Measurements from ENCODE around the gene ZNF536. TPM values are rescaled to one million over a fixed set of nuclear protein-coding genes. Genes with fewer than 3 reads are reported as not detected.

Gene ZNF536
- polyA plus RNA-seq, 1 of the 3 experiments (the other 2 are of a cell fraction), result 0.41 TPM

DNA sequence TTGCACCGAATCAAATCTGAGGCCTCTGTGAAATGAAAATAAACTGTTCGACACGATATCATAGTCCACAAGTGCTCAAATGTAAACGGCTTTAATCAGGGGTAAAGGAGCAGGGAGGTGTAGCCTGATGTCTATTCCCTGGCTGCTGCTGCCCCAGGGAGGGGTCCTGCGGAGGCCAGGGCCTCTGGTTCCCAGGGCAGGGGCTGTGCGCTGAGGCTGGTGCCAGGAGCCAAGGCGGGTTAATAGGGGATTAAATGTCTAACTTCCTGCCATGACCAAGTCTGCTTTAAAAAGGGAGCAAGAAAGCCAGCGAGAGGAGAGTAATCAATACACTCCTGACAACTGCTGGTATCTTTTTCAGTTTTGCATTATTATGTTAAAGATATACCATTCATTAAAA is 59.4 kb downstream of the ZNF536 start:
- Histone ChIP-seq H3K27ac (ENCODE audit: low read depth in 2 of 2, low read length in 1 of 2) (no peak overlapping the region), H2AFZ (ENCODE audit: low read depth) (no peak overlapping the region), H4K20me1 (ENCODE audit: insufficient read depth) (no peaks in the 10 kb centered on the region), H3K4me1 (ENCODE audit: control insufficient read depth in 1 of 2, insufficient read depth in 2 of 2, low read depth in 1 of 2, low read length in 1 of 2) (peaks cover 0 to 5% of the 10 kb centered on the region in 2 experiments; a peak in 1 of 4 replicates), H3K9ac (no peak overlapping the region), H3K4me2 (no peak overlapping the region), H3K4me3 (ENCODE audit: low read depth in 2 of 2, low read length in 1 of 2) (no peak overlapping the region), H3K36me3 (replicated peaks in 1 of 2; ENCODE audit: control insufficient read depth in 1 of 2, insufficient read depth in 2 of 2, low read length in 1 of 2) (no peaks in the 10 kb centered on the region), H3K9me3 (no peaks in the 10 kb centered on the region), H3F3A (replicated peaks; ENCODE audit: insufficient read depth) (no peaks in the 10 kb centered on the region), H3K79me2 (ENCODE audit: insufficient read depth) (no peaks in the 10 kb centered on the region), H3K27me3 (ENCODE audit: insufficient read depth) (no peaks in the 10 kb centered on the region), H3K9me2 (no peaks in the 10 kb centered on the region)
- 39% methylated on average over 8 of the region's 8 CpGs for WGBS (ENCODE audit: low lambda C conversion rate)
- POLR2A ChIA-PET, result no interaction called here
- TF ChIP-seq RFX5 (IDR thresholded peaks at IDR 0.05; ENCODE audit: low read length) (no peak), NFIC (IDR thresholded peaks at IDR 0.05; ENCODE audit: borderline replicate concordance) (no peak), RCOR1 (IDR thresholded peaks at IDR 0.05; ENCODE audit: low read length) (no peak), GATA2 (CRISPR knock-in tag; IDR thresholded peaks at IDR 0.05) (no peak), TAF1 (IDR thresholded peaks at IDR 0.05; ENCODE audit: borderline replicate concordance, low read depth, low read length) (no peak), EP300 (IDR thresholded peaks at IDR 0.05; ENCODE audit: borderline replicate concordance in 1 of 2, low read depth in 1 of 2, low read length in 1 of 2) (no peak)
- TF ChIP-seq, protein P1, sequence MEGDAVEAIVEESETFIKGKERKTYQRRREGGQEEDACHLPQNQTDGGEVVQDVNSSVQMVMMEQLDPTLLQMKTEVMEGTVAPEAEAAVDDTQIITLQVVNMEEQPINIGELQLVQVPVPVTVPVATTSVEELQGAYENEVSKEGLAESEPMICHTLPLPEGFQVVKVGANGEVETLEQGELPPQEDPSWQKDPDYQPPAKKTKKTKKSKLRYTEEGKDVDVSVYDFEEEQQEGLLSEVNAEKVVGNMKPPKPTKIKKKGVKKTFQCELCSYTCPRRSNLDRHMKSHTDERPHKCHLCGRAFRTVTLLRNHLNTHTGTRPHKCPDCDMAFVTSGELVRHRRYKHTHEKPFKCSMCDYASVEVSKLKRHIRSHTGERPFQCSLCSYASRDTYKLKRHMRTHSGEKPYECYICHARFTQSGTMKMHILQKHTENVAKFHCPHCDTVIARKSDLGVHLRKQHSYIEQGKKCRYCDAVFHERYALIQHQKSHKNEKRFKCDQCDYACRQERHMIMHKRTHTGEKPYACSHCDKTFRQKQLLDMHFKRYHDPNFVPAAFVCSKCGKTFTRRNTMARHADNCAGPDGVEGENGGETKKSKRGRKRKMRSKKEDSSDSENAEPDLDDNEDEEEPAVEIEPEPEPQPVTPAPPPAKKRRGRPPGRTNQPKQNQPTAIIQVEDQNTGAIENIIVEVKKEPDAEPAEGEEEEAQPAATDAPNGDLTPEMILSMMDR (IDR thresholded peaks at IDR 0.05), result no peak
- no peak for DNase-seq
- CTCF ChIA-PET, result interaction anchor here (1.3 kb wide), 1 partner anchor 22 kb away, joined by 3 read pairs; no protein-coding TSS in a partner anchor

DNA sequence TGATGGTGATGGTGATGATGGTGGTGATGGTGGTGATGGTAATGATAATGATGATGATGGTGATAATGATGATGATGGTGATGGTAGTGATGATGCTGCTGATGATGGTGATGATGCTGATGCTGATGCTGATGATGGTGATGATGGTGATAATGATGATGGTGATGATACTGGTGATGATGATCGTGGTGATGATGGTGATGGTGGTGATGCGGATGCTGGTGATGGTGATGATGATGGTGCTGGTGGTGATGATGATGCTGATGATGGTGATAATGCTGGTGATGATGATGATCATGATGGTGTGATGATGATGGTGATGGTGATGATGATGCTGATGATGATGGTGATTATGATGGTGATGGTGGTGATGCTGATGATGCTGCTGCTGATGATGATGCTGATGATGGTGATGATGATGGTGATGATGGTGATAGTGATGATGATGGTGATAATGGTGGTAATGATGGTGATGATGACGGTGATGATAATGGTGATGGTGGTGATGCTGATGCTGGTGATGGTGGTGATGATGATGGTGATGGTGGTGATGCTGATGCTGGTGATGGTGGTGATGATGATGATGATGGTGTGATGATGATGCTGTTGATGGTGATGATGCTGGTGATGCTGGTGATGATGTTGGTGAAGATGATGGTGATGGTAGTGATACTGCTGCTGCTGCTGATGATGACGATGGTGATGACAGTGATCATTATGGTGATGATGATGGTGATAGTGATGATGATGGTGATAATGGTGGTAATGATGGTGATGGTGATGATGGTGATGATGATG is 62.8 kb downstream of the ZNF536 start:
- 51% methylated on average over 4 of the region's 4 CpGs for WGBS (ENCODE audit: low lambda C conversion rate)
- Histone ChIP-seq H3K36me3 (replicated peaks in 1 of 2; ENCODE audit: control insufficient read depth in 1 of 2, insufficient read depth in 2 of 2, low read length in 1 of 2) (no peaks in the 10 kb centered on the region), H3K9ac (no peak overlapping the region), H3F3A (replicated peaks; ENCODE audit: insufficient read depth) (no peaks in the 10 kb centered on the region), H3K4me3 (ENCODE audit: low read depth in 2 of 2, low read length in 1 of 2) (no peak overlapping the region), H3K9me3 (no peaks in the 10 kb centered on the region), H3K4me1 (ENCODE audit: control insufficient read depth in 1 of 2, insufficient read depth in 2 of 2, low read depth in 1 of 2, low read length in 1 of 2) (no peaks in the 10 kb centered on the region; a peak in 1 of 4 replicates), H4K20me1 (ENCODE audit: insufficient read depth) (no peaks in the 10 kb centered on the region), H3K4me2 (no peak overlapping the region), H2AFZ (ENCODE audit: low read depth) (no peak overlapping the region), H3K27me3 (ENCODE audit: insufficient read depth) (no peaks in the 10 kb centered on the region), H3K9me2 (no peaks in the 10 kb centered on the region), H3K79me2 (ENCODE audit: insufficient read depth) (no peaks in the 10 kb centered on the region), H3K27ac (ENCODE audit: low read depth in 2 of 2, low read length in 1 of 2) (no peak overlapping the region)
- no peak for DNase-seq
- POLR2A ChIA-PET, result no interaction called here
- TF ChIP-seq SMC3 (IDR thresholded peaks at IDR 0.05; ENCODE audit: low read depth, low read length), result no peak
- TF ChIP-seq ELF1 (IDR thresholded peaks at IDR 0.05), result no peak
- TF ChIP-seq, protein P2, sequence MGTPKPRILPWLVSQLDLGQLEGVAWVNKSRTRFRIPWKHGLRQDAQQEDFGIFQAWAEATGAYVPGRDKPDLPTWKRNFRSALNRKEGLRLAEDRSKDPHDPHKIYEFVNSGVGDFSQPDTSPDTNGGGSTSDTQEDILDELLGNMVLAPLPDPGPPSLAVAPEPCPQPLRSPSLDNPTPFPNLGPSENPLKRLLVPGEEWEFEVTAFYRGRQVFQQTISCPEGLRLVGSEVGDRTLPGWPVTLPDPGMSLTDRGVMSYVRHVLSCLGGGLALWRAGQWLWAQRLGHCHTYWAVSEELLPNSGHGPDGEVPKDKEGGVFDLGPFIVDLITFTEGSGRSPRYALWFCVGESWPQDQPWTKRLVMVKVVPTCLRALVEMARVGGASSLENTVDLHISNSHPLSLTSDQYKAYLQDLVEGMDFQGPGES (IDR thresholded peaks at IDR 0.05; ENCODE audit: low read depth, low read length), result no peak
- no peak for TF ChIP-seq RXRA (IDR thresholded peaks at IDR 0.05; ENCODE audit: borderline replicate concordance, low read depth)
- TF ChIP-seq, protein P3, sequence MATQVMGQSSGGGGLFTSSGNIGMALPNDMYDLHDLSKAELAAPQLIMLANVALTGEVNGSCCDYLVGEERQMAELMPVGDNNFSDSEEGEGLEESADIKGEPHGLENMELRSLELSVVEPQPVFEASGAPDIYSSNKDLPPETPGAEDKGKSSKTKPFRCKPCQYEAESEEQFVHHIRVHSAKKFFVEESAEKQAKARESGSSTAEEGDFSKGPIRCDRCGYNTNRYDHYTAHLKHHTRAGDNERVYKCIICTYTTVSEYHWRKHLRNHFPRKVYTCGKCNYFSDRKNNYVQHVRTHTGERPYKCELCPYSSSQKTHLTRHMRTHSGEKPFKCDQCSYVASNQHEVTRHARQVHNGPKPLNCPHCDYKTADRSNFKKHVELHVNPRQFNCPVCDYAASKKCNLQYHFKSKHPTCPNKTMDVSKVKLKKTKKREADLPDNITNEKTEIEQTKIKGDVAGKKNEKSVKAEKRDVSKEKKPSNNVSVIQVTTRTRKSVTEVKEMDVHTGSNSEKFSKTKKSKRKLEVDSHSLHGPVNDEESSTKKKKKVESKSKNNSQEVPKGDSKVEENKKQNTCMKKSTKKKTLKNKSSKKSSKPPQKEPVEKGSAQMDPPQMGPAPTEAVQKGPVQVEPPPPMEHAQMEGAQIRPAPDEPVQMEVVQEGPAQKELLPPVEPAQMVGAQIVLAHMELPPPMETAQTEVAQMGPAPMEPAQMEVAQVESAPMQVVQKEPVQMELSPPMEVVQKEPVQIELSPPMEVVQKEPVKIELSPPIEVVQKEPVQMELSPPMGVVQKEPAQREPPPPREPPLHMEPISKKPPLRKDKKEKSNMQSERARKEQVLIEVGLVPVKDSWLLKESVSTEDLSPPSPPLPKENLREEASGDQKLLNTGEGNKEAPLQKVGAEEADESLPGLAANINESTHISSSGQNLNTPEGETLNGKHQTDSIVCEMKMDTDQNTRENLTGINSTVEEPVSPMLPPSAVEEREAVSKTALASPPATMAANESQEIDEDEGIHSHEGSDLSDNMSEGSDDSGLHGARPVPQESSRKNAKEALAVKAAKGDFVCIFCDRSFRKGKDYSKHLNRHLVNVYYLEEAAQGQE (IDR thresholded peaks at IDR 0.05; ENCODE audit: low read depth, low read length), result no peak
- TF ChIP-seq, protein P4, sequence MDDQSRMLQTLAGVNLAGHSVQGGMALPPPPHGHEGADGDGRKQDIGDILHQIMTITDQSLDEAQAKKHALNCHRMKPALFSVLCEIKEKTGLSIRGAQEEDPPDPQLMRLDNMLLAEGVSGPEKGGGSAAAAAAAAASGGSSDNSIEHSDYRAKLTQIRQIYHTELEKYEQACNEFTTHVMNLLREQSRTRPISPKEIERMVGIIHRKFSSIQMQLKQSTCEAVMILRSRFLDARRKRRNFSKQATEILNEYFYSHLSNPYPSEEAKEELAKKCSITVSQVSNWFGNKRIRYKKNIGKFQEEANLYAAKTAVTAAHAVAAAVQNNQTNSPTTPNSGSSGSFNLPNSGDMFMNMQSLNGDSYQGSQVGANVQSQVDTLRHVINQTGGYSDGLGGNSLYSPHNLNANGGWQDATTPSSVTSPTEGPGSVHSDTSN (IDR thresholded peaks at IDR 0.05), result no peak
- no peak for TF ChIP-seq RCOR1 (IDR thresholded peaks at IDR 0.05; ENCODE audit: low read length)
- no peak for TF ChIP-seq YY1 (IDR thresholded peaks at IDR 0.05; ENCODE audit: low read depth)
- TF ChIP-seq, protein P5, sequence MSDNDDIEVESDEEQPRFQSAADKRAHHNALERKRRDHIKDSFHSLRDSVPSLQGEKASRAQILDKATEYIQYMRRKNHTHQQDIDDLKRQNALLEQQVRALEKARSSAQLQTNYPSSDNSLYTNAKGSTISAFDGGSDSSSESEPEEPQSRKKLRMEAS (IDR thresholded peaks at IDR 0.05; ENCODE audit: low read depth), result no peak
- CTCF ChIA-PET, result no interaction called here
